NCI-H510A (cell line): ENCODE data around the gene LBHD1.
"Not testable (repeated sequence)": the region's sequence is repeated elsewhere in the genome, so short reads cannot be mapped to it uniquely, and the experiment has no call there.

ENCODE experiments used
- DNase-seq: peaks from one replicate; lab custom pipeline; 2025; lab: John Stamatoyannopoulos, UW

LBHD1 gene

DNA sequence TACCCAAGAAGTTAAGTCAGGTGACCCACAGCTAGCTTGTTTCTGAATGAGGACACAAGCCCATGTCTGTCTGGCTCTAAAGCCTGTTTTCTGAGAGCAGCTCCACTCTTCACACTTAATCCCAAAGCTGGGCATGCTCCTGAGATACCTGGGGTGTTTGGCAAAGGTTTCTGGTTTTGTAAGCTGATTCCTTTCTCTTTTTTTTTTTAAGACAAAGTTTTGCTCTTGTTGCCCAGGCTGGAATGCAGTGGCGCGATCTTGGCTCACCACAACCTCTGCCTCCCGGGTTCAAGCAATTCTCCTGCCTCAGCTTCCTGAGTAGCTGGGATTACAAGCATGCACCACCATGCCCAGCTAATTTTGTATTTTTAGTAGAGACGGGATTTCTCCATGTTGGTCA is 21.6 kb upstream of the LBHD1 start:
- DNase-seq, result not testable (repeated sequence)

DNA sequence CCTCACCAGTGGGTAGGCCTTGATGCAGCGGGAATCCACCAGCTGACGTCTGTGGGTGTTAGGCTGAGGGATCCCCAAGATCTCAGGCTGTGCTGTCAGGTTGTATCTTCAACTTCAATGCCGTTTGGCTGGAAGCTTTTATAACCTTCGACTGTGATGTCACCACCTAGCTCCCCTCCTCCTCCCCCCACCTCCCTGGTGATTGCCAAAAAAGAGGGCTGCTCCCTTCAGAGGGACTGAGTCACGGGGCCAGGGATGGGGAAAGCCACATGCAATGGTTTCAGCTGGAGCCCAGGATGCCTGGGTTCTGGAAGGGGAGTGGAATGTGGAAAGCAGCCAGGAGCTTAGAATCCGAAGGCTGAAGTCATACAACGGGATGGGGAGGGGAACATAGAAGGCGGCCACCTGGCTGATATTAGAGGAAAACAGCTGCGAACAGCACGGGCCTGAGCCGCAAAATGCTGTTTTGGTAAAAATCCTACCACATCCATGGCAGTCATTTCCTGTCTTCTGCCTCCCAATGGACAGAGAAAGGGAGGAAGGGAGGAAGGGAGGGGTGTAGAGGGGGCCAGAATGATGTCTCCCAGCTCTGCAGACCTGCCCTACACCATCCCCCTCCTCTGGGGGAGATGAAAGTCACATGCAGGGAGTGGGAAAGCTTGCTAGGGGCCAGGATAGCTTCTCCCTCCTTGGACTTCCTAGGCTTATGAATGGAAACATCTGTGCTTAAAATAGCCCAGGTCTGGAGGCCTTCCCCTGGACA is 17.5 kb upstream of the LBHD1 start, which contains the start of gene LRRN4CL:
Gene LRRN4CL (minus strand): TSS at position 110 of the 763 bp plus-strand sequence. CDS start 1,022 bp downstream, outside the sequence.
- no peak for DNase-seq

DNA sequence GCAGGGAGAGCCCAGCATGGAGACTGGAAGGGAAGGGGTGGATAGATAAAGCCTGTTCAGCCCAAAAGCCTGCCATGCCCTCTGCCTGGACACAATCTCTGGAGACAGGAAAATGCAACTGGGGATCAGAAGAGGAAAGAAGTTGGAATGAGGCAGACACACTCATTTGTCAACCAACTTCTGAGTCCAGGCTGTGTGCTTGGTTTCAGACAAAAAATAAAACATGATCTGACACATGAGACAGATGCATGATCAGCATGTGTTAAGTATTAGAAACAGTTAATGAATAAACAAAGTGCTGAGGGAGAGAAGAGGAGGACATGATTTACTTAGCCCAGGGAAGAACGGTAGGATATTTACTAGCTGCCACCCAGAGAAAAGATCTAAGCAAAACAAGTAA is 16.4 kb upstream of the LBHD1 start:
- no peak for DNase-seq

DNA sequence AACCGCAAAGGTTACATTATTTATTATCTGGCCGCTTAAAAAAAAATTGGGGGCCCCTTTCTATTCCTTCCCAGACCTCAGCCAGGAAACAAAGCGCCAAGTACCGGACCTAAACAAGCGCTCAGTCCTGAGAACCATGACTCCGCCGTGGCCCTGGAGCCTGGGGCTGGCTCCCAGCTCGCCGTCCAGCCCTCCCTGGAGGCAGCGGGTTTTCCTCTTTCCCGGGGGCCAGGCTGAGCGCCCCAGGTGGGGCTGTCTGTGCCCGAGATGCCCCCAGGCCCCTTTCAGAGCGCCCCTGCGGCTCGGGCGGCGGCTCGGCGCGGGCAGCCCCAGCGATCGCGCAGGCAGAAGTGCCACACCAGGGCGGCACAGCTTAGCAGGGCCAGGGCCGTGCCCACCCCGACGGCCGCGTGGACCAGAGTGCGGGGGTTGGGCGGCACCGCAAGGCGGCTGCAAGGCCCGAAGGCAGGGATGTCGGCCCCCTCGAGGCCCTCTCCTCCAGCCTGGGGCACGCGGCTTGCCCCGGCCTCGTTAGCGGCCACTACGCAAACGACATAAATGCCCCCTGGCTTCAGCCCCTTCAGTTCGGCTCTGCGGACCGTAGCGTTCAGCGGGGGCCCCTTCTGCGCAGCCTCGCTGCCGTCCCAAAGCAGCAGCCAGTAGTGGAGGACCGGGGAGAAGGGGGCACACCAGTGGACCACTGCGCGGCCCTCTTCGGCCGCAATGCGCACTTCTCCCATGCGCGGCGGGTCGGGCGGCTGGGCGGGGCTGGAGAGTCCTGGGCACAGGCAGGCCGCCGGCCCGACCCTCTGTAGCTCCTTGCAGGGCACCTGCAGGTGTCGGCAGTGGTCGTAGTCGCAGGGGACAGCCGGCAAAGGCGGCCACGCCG is 15.7 kb upstream of the LBHD1 start:
- no peak for DNase-seq

DNA sequence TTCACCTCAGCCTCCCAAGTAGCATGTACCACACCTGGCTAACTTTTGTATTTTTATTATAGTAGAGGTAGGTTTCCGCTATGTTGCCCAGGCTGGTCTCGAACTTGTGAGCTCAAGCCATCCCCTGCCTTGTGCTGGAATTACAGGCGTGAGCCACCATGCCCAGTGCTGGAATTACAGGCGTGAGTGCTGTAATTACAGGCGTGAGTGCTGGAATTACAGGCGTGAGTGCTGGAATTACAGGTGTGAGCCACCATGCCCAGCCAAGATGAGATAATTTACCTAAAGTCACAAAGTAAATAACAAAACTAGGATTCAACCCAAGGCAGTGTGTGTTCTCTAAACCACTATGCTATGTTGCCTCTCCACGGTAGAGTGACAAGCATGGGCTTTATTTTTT is 10.5 kb upstream of the LBHD1 start:
- DNase-seq, result no peak

DNA sequence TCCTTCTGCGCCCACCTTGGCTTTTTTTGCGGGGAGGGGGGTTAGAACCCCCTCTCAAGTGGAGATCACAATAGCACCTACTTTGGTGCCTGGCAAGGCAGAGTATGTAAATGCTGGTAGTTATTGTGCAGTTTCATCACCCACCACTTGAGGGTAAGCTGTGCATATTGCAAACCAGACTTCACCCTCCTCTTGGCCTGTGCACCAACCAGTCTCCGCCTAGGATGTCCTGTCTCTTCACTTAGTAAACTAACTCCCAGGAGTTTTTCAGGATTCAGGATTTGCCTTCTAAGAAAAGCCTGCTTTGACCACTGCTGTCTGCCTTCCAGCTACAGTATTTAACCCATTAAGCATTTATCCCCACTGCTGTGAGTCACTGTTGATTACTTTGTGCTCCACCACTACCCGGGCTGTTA is 8.8 kb upstream of the LBHD1 start:
- DNase-seq, result peak; percentile 41

DNA sequence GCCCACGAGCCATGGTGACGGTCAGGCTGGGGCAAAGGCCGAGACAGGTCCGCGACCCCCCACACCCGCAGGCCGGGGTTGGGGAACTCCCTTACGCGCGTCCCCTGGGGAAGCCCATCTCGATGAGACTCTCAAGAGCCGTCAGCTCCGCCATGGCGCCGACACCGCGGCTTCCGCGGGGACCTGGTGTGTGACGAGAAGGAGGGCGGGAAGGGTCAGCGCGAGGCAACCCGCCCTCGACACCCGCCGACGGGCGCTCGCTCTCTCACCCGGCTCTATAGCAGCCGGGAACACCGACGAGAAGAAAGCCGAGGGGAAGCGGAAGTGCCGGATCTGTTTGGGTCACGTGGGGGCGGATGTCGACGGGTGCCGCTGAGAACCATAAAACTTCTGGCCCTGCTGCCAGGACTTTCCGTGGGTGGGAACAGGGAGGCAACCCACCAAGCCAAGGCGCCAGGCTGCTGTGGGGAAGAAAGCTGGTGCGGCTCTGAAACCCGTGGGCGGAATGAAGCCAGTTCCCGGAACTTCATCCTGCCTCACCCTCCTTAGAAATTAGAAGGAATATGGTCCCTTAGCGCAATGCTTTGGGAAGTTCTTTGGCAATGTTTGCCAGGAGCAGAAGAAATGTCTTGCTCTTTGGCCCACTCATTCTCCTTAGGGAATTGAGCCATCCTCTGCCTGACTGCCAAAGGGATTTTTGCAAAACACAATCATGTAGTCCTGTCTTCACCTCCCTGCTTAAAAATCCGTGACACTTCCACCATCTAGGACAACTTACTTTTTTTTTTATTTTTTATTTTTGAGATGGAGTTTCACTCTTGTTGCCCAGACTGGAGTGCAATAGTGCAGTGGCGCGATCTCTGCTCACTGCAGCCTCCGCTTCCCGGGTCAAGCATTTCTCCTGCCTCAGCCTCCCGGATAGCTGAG is 7.0 kb upstream of the LBHD1 start, which contains the start of gene UBXN1:
Gene UBXN1 (minus strand): TSS at position 304 of the 927 bp plus-strand sequence. CDS start 150 bp downstream, at position 154.
- peak; percentile 78 for DNase-seq

DNA sequence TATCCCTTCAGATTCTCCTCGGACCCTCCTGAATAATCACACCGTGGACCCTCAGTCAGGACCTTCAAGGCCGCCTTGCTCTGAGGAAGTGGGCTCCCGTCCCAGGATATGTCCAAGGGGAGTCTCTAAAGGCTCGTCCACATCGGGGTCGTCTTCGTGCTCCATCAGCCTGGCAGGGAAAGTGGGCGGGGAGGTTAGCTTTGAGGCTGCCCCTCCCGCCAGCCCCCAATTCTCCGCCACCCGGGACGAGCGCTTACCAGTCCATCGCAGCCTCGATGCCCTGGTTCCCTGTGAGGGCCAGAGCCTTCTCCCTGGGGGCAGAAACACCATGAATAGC is 6.3 kb upstream of the LBHD1 start:
- DNase-seq, result no peak

DNA sequence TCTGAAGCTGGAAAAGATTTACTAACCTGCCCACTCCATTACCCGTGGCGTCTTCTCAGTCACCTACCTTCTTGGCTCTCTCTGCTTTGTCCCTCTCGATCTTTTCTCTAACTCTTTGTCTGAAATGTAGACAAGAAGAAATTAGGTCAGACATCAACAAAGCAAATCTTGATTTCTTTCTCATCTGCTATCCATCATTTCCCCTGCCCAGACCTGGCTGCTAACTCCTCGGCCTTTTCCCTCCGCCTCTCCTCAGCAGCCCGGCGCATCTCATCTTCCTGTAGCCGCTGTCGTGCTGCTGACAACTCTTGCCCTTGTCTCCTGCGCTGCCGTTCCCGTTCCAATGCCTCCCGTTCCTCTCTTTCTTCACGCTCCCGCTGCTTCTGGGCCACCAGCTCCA is 5.6 kb upstream of the LBHD1 start:
- no peak for DNase-seq

DNA sequence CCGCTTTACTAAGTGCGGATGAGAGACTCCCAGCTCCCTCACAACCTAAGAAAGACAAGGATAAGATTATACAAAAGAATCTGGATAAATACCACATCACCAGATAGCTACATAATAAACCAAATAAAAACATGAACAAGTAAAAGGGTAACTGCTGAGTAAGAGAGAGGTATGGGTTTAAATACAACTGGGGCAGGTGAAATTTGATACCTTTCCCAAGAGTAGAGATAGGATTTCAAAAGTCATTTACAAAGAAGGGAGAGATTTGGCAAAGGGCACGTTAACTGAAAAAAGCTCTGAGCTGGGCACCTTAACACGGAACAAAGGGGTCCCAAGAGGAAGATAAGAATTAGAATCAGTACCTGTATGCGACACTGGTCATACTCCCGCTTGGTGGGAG is 5.1 kb upstream of the LBHD1 start:
- no peak for DNase-seq

DNA sequence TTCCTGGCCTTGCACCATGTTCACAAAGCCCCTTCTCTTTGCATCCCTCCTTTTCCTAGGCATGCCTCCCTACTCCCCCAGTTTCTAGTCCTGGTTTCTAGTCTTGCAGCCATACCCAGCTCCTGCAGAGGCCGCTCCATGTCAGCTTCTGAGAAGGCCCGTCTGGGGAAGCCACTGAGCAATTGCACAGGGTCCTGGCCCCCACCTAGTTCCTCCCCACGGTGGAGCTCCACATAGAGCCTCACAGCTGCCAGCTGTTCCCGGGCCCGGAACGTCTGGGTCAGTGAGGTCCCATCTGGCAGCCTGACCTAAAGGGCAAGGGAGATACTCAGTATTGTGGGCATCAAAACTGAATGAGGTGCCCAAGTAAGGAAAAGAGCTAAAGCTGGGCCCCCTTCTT is 4.6 kb upstream of the LBHD1 start:
- no peak for DNase-seq

DNA sequence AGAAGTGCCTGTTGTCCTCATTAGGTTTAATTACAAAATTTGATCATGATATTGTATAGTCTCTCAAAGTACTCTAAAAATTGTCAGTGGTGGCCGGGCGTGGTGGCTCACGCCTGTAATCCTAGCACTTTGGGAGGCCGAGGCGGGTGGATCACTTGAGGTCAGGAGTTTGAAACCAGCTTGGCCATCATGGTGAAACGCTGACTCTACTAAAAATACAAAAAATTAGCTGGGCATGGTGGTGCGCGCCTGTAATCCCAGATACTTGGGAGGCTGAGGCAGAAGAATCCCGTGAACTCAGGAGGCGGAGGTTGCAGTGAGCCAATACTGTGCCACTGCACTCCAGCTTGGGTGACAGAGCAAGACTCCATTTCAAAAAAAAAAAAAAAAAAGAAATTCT is 3.3 kb upstream of the LBHD1 start:
- not testable (repeated sequence) for DNase-seq

DNA sequence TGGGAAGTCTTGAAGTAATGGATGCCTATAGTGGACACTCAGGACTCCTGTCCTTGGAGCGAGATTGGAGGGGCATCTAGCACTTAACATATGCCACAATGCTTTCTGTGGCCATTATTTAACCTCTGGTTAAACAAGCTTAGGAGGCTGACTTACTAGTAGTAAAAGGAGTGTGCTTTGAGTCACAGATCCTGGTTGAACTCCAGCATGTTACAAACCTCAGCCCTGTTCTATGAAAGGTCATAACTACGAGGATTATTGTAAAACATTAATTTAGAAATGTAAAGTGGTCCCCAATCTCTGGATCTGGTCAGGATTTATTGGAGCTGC is 1.1 kb upstream of the LBHD1 start:
- DNase-seq, result no peak

DNA sequence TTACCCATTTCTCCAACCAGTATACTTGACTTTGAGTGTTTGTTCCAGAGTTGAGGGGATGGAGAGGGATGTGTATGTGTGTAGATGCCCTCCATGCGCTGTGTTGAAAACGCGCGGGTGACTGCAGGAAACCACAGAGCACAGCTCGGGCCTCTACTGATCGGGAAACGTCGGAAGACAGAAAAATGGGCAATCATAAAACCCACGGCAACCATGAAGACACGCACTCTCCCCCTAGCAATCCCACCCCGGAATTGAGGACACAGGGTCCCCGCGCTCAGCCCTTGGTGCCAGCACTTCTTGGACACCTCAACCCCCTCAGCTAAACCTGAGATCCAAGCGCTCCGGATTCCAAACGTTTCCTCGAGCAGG is 845 bp downstream of the LBHD1 start:
- DNase-seq, result no peak

DNA sequence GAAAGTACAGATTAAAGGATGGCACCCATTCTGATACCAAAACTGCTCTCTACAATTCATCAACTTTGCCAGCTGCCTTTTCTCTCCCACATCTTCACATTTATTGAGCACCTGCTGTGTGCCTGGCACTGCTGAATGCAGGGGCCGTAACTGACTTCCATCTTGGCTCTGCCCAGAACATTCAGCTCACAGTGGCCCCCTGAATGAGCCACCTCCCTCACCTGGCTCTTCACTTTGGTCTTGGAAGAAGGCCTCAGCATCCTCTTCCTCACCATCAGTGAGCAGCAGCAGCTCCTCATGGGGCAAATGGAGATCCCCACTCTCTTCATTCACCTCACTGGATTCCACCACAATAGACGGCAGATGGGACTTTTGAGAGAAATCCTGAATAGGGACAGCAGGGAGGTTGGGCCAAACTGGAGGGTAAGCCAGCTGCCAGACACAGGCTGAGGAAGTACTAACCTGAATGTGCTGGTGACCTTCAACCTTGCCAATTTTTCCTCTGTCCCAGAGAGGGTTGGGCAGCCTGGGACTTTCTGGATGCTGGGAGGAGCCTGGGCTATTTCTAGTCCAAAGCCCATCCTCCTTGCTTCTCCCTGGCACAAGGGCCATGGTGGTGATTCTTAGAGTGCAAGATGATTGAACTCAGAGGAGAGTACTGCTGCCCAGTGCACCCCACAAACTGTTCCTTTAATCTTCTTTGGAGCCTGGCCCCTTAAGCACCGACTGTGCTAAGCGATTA is 2.5 kb downstream of the LBHD1 start:
- DNase-seq, result no peak

DNA sequence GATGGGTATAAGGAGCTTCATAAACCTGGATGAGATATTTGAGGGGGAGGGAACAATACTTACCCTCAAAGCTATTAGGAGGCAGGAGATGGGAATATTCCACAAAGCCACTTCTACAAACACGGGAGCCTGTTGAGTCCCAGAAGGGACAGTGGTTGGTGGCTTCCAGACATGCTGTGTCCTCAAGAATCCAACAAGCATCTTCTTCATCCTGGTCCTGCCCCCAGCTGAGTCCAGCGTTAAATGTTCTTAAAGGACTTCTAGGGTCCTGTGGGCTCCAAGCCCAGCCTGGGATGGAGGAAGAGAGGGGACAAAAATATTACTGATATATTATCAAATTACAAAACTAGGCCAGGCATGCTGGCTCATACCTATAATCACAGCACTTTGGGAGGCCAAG is 4.6 kb downstream of the LBHD1 start:
- DNase-seq, result no peak

DNA sequence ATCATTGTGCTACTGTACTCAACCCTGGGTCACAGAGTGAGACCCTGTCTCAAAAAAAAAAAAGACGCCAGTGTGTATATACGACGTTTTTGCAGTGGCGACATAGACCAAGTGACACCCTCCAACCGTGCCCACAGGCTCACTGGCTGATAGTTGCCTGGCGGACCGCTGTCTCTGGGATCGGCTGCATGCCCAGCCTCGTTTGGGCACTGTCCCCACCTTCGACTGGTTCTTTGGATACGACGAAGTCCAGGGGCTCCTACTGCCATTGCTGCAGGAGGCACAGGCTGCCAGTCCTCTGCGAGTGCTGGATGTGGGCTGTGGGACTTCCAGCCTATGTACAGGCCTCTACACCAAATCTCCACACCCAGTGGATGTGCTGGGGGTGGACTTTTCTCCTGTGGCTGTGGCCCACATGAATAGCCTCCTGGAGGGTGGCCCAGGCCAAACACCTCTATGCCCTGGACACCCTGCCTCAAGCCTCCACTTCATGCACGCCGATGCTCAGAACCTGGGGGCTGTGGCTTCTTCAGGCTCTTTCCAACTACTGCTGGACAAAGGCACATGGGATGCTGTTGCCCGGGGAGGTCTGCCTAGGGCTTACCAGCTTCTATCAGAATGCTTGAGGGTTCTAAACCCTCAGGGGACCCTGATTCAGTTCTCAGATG is 5.7 kb downstream of the LBHD1 start:
- DNase-seq, result no peak

DNA sequence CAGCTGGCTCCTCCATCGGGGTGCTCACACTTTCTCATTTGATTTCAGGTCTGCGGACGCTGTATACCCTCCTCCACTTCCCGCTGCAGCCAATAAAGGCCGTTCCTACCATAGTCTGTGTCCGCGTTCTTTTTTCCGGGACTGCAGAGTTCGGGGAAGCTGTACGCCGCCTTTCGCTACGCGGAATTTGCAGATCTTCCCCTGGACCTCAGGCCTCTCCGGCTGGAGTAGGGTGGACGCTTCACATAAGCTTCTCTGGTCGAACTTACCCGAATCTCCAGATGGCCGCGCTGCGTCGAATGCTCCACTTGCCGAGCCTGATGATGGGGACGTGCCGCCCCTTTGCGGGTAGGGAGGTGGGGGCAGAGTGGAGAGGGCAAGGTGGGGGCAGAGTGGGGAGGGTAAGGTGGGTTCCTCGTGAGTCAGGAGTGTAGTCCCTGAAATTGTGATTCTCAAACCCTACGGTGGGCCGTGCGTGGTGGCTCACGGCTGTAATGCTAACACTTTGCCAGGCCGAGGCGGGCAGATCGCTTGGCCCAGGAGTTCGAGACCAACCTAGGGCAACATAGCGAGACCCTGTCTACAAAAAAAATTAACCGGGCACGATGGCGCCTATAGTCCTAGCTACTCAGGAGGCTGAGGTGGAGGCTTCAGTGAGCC is 6.3 kb downstream of the LBHD1 start:
- peak; percentile 15 for DNase-seq

DNA sequence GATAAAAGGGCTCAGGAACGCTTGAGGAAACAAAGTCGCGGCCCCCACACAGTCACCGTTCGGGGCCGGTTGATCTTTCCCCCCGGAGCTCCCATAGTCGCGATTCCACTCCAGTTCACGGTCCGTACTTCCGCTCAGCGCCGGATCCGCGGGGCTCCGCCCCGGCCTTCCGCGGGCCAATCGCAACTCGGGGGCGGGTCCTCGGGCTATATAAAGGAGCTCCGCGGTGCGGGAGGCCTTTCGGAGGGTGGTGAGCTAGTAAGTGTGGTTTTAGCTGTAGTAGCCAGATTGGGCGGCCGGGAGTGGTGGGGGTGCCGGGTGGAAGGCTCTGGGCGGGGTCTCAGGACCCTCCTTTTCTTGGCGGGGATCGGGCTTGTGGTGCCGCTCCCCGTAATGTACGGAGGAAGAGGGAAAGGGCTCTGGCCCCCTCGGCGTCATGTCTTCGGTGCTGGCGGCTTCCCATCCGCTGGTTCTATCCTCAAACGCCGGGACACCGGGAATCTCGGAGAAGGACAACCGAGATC is 6.9 kb downstream of the LBHD1 start, which contains the start of the genes C11orf98 and CSKMT:
Gene C11orf98 (minus strand): TSS at position 136 of the 524 bp plus-strand sequence. CDS start 41 bp downstream, at position 95.
Gene CSKMT (plus strand): TSS at position 238 of the 524 bp plus-strand sequence. CDS start 568 bp downstream, outside the sequence.
- peak; percentile 79 for DNase-seq
